Measurements from ENCODE around the gene ANKRD28. TPM values are rescaled to one million over a fixed set of nuclear protein-coding genes. Genes with fewer than 3 reads are reported as not detected.

Gene ANKRD28
- total and polyA plus RNA-seq, 9 of the 15 experiments (the other 6 are each of a cell fraction or from before 2014, with no cell fraction given), result 11.7 to 66.0 (median 36.7) TPM

DNA sequence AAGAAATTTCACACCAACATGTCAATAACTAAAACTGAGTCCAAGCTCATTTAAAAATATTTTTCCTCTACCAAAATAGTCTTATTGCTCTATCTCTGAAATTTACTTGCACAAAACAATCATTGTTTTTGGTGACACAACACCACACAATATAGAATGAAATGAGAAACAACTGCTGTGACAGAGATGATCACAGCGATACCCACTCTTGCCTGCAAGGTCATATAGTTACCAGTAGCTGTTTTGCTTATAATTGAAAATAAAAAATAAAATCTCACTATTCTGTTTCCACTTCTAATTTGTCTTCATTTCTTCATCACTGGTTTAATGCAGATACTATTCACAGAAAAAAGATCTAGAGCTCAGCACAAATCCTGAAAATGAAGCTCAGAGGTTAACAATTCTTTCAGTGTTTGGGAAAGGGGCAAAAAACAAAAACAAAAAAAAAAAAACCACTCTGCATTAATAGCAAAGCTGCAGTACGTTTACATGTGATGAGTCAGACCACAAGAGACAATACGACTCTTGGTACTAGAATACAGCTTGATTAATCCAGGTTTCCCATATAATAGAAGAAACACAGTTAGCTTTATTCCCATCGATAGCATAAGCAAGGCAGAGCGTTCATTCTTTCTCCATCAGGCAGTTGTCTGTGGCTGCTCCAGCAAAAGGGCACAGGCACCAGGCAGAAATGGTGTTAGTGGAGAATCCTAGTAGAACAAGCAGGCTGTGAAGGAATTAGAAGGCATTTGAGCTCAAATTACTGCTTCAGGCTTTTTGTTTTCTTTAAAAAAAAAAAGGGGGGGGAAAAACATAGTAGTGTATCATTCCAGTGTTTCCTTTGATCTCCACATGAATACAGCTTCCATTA, 773 bp downstream of the ANKRD28 start (continued):
- TF ChIP-seq, protein P1, sequence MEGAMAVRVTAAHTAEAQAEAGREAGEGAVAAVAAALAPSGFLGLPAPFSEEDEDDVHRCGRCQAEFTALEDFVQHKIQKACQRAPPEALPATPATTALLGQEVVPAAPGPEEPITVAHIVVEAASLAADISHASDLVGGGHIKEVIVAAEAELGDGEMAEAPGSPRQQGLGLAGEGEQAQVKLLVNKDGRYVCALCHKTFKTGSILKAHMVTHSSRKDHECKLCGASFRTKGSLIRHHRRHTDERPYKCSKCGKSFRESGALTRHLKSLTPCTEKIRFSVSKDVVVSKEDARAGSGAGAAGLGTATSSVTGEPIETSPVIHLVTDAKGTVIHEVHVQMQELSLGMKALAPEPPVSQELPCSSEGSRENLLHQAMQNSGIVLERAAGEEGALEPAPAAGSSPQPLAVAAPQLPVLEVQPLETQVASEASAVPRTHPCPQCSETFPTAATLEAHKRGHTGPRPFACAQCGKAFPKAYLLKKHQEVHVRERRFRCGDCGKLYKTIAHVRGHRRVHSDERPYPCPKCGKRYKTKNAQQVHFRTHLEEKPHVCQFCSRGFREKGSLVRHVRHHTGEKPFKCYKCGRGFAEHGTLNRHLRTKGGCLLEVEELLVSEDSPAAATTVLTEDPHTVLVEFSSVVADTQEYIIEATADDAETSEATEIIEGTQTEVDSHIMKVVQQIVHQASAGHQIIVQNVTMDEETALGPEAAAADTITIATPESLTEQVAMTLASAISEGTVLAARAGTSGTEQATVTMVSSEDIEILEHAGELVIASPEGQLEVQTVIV (CRISPR knock-in tag; IDR thresholded peaks at IDR 0.05; ENCODE audit: borderline replicate concordance), result no peak
- TF ChIP-seq, protein P2, sequence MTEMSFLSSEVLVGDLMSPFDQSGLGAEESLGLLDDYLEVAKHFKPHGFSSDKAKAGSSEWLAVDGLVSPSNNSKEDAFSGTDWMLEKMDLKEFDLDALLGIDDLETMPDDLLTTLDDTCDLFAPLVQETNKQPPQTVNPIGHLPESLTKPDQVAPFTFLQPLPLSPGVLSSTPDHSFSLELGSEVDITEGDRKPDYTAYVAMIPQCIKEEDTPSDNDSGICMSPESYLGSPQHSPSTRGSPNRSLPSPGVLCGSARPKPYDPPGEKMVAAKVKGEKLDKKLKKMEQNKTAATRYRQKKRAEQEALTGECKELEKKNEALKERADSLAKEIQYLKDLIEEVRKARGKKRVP (CRISPR knock-in tag; IDR thresholded peaks at IDR 0.05), result no peak
- TF ChIP-seq ZSCAN32 (CRISPR knock-in tag; IDR thresholded peaks at IDR 0.05) (no peak), CREB1 (IDR thresholded peaks at IDR 0.05) (no peak), CREB1 (CRISPR knock-in tag; IDR thresholded peaks at IDR 0.05) (no peak), ZNF431 (CRISPR knock-in tag; IDR thresholded peaks at IDR 0.05) (no peak), EWSR1 (IDR thresholded peaks at IDR 0.05; ENCODE audit: borderline replicate concordance, low read depth, partially characterized antibody) (no peak), JUND (IDR thresholded peaks at IDR 0.05; ENCODE audit: borderline replicate concordance, low read depth, low read length) (peak; percentile 63; the same call in 1 of the 2 replicates), JUND (tag; IDR thresholded peaks at IDR 0.05; ENCODE audit: borderline replicate concordance, low read depth, low read length) (no peak; the same call in 2 of the 3 replicates), MCM3 (IDR thresholded peaks at IDR 0.05) (no peak), ARHGAP35 (IDR thresholded peaks at IDR 0.05; ENCODE audit: partially characterized antibody) (no peak), TRIM24 (IDR thresholded peaks at IDR 0.05) (no peak), ESRRB (CRISPR knock-in tag; IDR thresholded peaks at IDR 0.05; ENCODE audit: borderline replicate concordance) (no peak), RBM25 (IDR thresholded peaks at IDR 0.05; ENCODE audit: low read depth, low read length, severe bottlenecking) (no peak), PHB (CRISPR knock-in tag; IDR thresholded peaks at IDR 0.05) (no peak), ZNF3 (CRISPR knock-in tag; IDR thresholded peaks at IDR 0.05) (no peak), SIRT6 (IDR thresholded peaks at IDR 0.05; ENCODE audit: low read depth, low read length) (no peak), ZNF444 (CRISPR knock-in tag; IDR thresholded peaks at IDR 0.05) (0 out of 2 replicates have a peak, but pooled peaks have one; percentile 24)
- TF ChIP-seq, protein P3, sequence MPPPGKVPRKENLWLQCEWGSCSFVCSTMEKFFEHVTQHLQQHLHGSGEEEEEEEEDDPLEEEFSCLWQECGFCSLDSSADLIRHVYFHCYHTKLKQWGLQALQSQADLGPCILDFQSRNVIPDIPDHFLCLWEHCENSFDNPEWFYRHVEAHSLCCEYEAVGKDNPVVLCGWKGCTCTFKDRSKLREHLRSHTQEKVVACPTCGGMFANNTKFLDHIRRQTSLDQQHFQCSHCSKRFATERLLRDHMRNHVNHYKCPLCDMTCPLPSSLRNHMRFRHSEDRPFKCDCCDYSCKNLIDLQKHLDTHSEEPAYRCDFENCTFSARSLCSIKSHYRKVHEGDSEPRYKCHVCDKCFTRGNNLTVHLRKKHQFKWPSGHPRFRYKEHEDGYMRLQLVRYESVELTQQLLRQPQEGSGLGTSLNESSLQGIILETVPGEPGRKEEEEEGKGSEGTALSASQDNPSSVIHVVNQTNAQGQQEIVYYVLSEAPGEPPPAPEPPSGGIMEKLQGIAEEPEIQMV (tag; conservative IDR thresholded peaks at IDR 0.05; ENCODE audit: low read depth), result no peak
- TF ChIP-seq, protein P4, sequence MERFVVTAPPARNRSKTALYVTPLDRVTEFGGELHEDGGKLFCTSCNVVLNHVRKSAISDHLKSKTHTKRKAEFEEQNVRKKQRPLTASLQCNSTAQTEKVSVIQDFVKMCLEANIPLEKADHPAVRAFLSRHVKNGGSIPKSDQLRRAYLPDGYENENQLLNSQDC (CRISPR knock-in tag; IDR thresholded peaks at IDR 0.05), result no peak
- TF ChIP-seq, protein P5, sequence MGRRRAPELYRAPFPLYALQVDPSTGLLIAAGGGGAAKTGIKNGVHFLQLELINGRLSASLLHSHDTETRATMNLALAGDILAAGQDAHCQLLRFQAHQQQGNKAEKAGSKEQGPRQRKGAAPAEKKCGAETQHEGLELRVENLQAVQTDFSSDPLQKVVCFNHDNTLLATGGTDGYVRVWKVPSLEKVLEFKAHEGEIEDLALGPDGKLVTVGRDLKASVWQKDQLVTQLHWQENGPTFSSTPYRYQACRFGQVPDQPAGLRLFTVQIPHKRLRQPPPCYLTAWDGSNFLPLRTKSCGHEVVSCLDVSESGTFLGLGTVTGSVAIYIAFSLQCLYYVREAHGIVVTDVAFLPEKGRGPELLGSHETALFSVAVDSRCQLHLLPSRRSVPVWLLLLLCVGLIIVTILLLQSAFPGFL (CRISPR knock-in tag; IDR thresholded peaks at IDR 0.05), result no peak

Measured in K562 (cell line).